ENCODE results near the gene SENP1.

The SENP1 gene

DNA sequence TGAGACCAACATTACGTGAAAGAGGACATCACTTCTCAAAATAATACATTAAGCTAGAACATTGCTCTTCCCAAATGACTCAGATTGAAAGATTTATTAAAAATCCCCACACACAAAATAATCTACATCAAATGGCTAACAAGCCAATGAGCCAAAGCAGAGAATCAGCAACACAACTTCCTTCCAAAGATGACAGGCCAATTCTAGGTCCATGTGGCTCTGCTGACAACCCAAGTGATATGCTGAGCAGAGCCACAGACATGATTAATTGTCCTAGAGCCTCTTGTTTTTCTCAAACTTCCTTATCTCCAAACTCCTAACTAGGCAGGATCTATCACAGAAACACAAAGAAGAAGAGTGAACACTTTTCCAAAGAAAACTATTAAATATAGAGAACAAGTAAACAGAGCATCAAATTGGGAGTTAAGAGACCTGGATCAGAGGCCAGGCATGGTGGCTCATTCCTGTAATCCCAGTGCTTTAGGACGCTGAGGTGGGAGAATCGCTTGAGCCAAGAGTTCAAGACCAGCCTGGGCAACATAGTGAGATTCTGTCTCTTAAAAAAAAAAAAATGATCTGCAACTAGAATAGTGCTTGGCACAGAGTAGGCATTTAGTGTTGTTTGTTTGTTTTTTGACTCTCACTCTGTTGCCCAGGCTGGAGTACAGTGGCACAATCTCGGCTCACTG is 38.5 kb downstream of the SENP1 start:
- no peak for DNase-seq (ENCODE audit: low spot score)

DNA sequence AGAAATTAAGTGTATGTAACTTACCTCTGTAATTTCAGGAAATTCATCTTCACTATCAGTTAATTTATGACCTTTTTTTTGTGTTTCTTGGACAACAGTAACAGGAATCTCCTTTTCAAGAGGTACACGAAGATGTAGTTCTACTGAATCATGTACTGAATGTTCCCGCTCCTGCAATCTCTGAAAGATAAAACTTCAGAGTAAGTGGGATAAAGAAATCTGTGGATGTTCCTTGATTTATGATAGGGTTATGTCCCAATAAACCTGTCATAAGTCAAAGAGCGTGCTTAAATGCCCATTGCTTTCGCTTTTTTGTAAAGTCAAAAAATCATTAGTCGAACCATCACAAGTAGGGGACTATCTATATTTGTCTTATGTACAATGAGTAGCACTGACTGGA is 40.8 kb downstream of the SENP1 start:
- no peak for DNase-seq (ENCODE audit: low spot score)

DNA sequence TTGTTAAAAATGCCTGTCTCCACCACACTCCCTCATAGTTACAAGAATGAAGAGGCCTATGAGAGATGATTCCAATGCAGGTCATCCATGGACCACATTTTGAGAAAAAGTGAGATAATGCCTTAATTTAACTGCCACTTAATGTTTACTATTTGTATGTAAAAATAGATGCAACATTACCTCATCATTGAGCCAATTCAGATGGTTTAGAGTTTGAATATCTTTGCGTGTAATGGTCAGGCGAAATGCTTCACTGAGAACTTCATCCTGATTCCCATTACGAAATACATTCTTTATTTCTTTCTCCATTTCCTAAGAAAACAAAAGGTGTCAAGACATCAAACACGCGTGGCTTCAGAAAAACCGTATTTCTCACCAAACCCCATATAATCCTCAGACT is 42.3 kb downstream of the SENP1 start:
- DNase-seq (ENCODE audit: low spot score) = no peak

DNA sequence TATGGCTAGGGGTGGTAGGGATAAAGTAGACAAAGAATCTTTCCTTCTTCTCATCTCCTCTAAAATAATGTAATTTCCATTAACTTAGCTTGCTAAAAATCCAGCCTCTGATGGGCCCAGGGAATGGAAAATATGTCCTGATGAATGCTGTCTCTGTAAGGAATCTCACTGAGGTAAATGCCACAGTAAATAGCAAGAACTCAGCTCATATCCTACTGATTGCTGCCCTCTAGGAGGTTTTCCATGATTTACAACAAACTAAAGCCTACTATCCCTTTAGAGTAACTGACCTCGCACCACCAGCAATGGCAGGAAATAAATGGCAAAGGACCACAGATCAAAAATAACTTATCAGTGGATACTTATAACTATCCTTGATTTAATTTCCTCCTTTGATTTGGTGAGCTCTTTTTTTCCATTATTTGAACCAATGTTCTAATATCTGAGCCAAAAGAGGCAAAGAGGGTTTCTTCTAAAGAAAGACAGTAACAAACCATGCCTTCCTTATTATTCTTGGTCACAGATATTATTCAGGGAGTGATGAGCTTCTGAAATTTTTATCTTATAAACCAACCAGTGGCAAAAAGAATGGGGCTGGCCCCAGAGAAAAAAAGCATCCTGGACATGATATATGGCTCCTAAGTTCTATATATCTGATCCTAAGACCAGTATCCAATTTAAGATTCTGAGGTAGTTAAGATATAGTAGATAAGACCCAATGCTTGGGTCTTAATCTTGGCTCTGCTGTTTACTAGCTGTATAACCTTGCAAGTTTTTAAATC is 43.8 kb downstream of the SENP1 start:
- no peak for DNase-seq (ENCODE audit: low spot score)

DNA sequence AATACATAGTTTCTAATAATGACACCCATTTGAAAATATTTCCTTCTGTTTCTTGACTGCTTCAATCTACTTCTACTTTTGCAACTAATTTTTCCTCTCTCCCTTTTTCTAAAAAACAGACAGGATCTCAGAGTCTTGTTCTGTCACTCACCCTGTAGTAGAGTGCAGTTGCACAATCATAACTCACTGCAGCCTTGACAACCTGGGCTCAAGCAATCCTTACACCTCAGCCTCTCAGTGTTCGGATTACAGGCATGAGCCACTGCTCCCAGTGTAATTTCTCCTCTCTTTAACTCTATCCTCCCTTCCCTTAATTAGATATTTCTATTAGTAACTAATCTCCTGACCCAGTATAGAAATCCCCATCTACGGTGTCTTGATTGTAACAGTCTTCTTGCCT is 45.4 kb downstream of the SENP1 start:
- no peak for DNase-seq (ENCODE audit: low spot score)

- no peak for DNase-seq (ENCODE audit: low spot score)
These were observed 47.1 kb downstream of the SENP1 start for GRCh38 chr12:48058771-48059170.

GRCh38 chr12:48054955-48055821 is 50.7 kb downstream of the SENP1 start:
- no peak for DNase-seq (ENCODE audit: low spot score)

GRCh38 chr12:48053883-48054282 is 52.0 kb downstream of the SENP1 start:
- no peak for DNase-seq (ENCODE audit: low spot score)

GRCh38 chr12:48053122-48053521 is 52.8 kb downstream of the SENP1 start:
- no peak for DNase-seq (ENCODE audit: low spot score)

GRCh38 chr12:48051681-48052080 is 54.2 kb downstream of the SENP1 start:
- no peak for DNase-seq (ENCODE audit: low spot score)

GRCh38 chr12:48050174-48050573 is 55.7 kb downstream of the SENP1 start:
- DNase-seq (ENCODE audit: low spot score) = no peak

DNA sequence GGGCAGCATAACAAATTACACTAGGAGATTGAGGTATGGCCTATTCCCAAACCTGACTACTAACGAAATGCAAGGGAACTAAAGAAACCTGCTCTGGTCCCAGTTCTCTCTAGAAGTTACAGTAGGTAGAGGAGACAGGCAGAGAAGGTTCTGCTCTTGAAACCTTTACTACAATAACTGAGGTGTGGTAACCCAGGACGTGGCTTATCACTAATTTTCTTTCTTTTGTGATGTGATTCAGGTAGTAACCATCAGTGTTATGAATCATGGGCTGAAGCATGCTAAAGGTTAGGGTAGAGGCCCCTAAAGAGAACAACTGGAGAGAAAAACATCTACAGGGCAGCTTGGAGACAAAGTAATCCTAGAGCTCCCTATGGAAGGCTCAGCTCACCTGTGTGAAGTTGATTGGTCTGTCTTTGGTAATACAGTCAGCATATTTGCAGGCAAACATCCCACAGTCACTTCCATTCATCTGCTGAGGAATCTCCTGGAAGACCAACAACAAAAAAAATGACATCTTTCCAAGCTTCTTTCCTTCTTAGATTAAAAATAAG is 59.8 kb downstream of the SENP1 start:
- no peak for DNase-seq (ENCODE audit: low spot score)

DNA sequence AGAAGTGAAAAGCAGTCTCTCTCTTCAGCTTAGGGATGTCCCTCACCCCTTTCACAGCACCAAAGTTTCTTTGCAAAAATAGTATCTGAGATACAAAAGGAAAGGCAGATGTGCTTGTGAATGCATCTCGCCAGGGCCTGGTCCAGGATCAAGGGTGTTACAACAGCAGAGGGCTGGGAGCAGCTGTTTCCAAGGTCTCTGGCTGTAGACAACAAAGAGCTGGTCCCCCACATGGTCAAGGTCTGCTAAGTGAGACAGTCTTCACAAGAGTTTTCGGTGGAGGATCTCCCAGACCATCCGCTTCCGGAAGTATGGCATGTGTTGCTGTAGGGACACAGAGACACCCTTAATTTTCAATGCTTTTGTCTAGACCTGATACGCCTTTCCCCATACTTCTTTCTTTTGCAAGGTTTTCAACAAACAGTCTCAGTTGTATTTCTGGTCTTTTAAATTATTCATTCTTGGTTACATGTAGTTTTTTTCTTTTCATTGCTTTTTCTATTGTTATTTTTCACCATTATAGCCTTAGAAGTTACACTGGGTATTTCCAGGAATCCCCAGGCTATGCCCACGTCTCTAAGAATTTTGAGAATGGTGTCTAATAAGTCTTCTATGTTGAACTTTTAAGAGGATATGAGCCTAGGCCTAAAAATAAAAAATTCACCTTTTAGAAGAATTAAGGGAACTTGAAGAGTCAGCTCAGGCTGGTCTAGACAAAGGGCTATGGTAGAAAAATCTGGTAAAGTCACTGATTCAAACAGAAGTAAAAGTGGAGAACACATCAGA is 60.6 kb downstream of the SENP1 start:
- DNase-seq (ENCODE audit: low spot score) = no peak

- no peak for DNase-seq (ENCODE audit: low spot score)
These were observed 61.5 kb downstream of the SENP1 start for GRCh38 chr12:48044396-48044795.

- no peak for DNase-seq (ENCODE audit: low spot score)
These were observed 62.1 kb downstream of the SENP1 start for GRCh38 chr12:48043771-48044170.

DNA sequence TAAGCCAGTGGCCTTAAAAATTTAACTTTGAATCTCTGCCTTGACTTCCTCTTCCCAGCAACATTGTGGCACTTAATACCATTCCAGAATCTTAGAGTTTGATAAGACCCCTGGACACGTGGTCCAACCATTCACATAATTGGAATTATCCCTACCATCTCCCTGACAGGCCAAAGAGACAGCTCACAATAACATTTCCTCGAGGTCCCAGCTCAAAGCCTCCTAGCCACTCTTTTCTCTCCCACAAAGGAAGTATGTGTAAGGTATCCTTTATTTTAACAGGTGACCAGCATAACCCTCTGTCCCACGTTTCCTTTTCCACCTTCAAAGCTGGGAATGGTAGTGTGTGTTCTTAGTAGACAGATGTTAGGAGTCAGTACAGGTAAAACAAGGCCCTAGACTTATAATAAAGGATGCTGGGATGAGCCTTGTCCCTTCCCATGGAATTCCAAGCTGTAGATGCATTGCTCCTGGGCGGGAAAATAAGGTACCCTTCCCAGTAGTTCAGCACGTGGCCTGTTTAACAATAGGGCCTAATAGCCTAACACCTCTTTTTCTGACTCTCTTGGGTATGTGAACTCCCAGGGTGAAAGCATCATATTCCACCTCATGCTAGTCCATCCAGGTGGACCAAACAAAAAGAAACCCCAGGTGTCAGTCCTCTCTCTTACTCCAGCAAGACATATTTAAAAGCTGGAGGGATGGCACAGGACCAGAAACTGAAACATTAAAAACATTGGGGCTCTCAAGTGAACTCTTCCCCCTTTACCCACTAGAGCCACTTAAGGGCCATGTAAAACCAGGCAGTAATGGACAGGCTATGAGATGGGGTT is 64.1 kb downstream of the SENP1 start:
- DNase-seq (ENCODE audit: low spot score) = no peak

GRCh38 chr12:48040354-48040753 is 65.5 kb downstream of the SENP1 start:
- DNase-seq (ENCODE audit: low spot score) = no peak

- DNase-seq (ENCODE audit: low spot score) = no peak
These were observed 66.7 kb downstream of the SENP1 start for GRCh38 chr12:48039151-48039550.

DNA sequence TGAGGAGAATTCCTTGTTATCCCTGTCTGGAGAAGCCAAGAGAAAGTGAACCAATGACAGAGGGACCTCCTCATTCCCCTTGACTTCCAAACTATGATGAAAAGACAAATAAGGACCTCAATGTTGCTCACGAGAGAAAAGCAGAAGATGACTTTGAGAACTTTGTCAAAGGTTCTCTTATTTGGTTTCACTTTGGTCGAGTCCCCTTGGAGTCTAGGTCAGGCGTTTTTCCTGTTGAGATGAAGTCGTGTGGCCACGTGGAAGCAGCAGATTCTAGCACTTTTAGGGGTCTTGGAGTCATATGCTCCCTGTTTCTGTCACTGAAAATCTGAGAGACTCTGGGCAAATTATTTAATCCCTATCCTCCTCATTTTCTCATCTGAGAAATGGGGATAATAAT is 67.8 kb downstream of the SENP1 start:
- DNase-seq (ENCODE audit: low spot score) = no peak

DNA sequence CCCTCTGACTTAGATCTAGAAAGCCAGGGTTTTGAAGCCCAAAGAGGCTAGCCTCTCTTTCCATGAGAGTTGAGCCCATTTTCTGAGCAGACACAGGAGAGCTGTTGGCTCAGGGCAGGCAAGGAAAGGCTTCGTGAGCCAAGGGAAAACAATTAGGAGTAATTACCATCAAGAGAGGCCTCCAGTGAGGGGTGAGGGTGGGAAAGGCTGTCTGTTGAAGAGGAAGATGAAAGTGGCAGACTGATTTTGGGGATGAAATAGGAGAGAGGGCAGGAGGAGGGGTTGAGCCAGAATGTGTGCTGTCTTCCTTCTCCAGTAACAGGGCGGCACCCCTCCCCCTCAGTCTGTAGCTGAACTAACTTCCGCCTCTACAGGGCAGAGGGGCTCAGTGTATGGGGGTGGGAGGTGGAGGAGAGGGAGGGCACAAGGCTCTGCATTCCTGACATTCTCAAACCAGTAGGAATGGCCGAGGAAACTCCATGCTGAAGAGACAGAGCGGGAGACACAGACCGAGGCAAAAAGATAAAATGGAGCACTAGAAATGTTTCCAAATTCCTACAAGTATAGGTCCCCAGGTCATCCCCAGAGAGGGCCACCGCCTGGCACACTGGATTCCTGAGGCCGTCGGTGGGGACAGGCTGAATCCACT is 68.5 kb downstream of the SENP1 start:
- DNase-seq (ENCODE audit: low spot score) = no peak

All from HuH-7 (cell line).